ENCODE data around the gene GBP6.

GBP6 gene

DNA sequence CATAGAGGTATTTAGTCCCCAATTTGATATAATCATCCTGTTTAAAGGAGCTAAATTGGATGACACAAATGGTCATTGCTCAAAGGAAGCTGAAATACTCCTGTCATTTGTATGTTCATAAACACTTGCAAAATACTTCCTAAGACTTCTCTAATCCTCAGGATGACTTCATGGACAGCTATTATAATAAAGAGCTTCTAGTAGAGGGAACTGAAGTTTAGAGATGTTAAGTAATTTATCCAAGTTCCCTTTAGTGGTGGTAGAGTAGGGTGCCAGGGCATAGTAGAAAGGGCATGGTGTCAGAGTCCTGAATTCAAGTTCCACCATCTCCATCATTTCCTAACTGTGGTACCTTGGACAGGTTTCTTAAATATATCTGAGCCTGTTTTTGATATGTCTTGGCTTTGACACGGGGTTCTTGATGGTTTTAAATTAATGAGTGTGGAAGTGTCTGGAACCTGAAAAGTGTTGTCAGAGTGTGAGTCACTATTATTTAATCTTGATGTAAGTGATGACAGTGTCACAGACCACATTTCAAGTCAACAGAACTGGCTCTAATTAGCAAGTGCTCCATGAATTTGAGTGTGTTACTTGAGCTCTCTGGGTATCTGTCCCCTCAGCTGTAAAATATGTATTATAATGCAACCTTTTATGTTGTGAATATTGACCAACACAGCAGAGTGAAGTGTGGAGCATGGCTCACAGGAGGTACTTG lies 12.1 kb upstream of the GBP6 start:
- Histone ChIP-seq H3K9me3 (ENCODE audit: control insufficient read depth in 2 of 2, low read length in 2 of 2) (no peaks in the 10 kb centered on the region), H3K9ac (ENCODE audit: low read length in 2 of 2) (no peak overlapping the region), H3K4me1 (ENCODE audit: control insufficient read depth, insufficient read depth, low read length) (no peaks in the 10 kb centered on the region), H3K4me3 (ENCODE audit: low read length in 2 of 2) (no peak overlapping the region), H3K27ac (ENCODE audit: low read length) (no peak overlapping the region), H3K27me3 (ENCODE audit: control insufficient read depth in 1 of 2, insufficient read depth in 2 of 2, low read length in 2 of 2) (no peaks in the 10 kb centered on the region), H3K36me3 (ENCODE audit: control insufficient read depth in 2 of 2, insufficient read depth in 2 of 2, low read length in 2 of 2) (no peaks in the 10 kb centered on the region)

- H3K27ac ChIP-seq (ENCODE audit: low read length): no peak overlapping the region
- H3K4me3 ChIP-seq (ENCODE audit: low read length in 2 of 2): no peak overlapping the region
- H3K9me3 ChIP-seq (ENCODE audit: control insufficient read depth in 2 of 2, low read length in 2 of 2): no peaks in the 10 kb centered on the region
- no peaks in the 10 kb centered on the region for H3K27me3 ChIP-seq (ENCODE audit: control insufficient read depth in 1 of 2, insufficient read depth in 2 of 2, low read length in 2 of 2)
- H3K9ac ChIP-seq (ENCODE audit: low read length in 2 of 2): no peak overlapping the region
- no peaks in the 10 kb centered on the region for H3K4me1 ChIP-seq (ENCODE audit: control insufficient read depth, insufficient read depth, low read length)
- no peaks in the 10 kb centered on the region for H3K36me3 ChIP-seq (ENCODE audit: control insufficient read depth in 2 of 2, insufficient read depth in 2 of 2, low read length in 2 of 2)
Measured at GRCh38 chr1:89352421-89352820, 11.4 kb upstream of the GBP6 start.

- Histone ChIP-seq H3K36me3 (ENCODE audit: control insufficient read depth in 2 of 2, insufficient read depth in 2 of 2, low read length in 2 of 2) (no peaks in the 10 kb centered on the region), H3K27me3 (ENCODE audit: control insufficient read depth in 1 of 2, insufficient read depth in 2 of 2, low read length in 2 of 2) (no peaks in the 10 kb centered on the region), H3K27ac (ENCODE audit: low read length) (no peak overlapping the region), H3K9ac (ENCODE audit: low read length in 2 of 2) (no peak overlapping the region), H3K9me3 (ENCODE audit: control insufficient read depth in 2 of 2, low read length in 2 of 2) (no peaks in the 10 kb centered on the region), H3K4me1 (ENCODE audit: control insufficient read depth, insufficient read depth, low read length) (no peaks in the 10 kb centered on the region), H3K4me3 (ENCODE audit: low read length in 2 of 2) (no peak overlapping the region)
Measured at GRCh38 chr1:89354205-89354604, 9.7 kb upstream of the GBP6 start.

GRCh38 chr1:89355056-89355455 lies 8.8 kb upstream of the GBP6 start:
- no peaks in the 10 kb centered on the region for H3K27me3 ChIP-seq (ENCODE audit: control insufficient read depth in 1 of 2, insufficient read depth in 2 of 2, low read length in 2 of 2)
- no peaks in the 10 kb centered on the region for H3K36me3 ChIP-seq (ENCODE audit: control insufficient read depth in 2 of 2, insufficient read depth in 2 of 2, low read length in 2 of 2)
- H3K9me3 ChIP-seq (ENCODE audit: control insufficient read depth in 2 of 2, low read length in 2 of 2): no peaks in the 10 kb centered on the region
- no peak overlapping the region for H3K4me3 ChIP-seq (ENCODE audit: low read length in 2 of 2)
- H3K27ac ChIP-seq (ENCODE audit: low read length): no peak overlapping the region
- no peak overlapping the region for H3K9ac ChIP-seq (ENCODE audit: low read length in 2 of 2)
- no peaks in the 10 kb centered on the region for H3K4me1 ChIP-seq (ENCODE audit: control insufficient read depth, insufficient read depth, low read length)

DNA sequence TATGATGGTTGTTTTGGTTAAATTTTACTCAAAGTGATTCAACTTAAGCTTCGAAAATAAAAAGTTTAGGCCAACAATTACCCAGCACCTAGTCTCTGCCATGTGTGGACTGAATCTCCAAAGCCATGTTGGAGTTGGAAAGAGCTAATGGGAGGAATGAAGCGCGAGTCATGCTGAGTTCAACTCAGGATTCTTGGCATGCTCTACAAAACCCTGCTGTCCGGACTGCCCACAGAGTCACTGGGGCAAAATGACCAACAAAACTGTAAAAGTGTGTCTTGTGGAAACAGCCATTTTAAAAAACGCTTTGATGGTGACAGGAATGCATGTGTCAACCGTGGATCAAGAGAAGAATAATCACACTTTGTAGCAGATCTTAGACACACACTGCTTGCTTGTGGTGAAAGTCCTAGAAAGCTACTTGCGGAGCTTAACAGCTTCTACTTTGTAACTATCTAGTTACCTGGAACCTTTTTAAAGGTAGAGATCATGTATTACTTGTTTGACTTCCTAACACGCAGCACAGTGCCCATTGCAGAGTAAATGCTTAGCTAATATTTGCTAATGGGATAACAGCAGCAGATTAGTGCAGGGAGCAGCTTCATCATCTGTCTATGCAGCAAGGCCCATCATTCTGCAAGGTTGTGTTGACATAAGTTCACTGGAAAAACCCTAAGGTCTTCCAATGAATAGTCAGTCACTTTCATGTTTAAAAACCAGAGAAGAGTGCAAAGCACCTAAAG lies 7.0 kb upstream of the GBP6 start:
- Histone ChIP-seq H3K9ac (ENCODE audit: low read length in 2 of 2) (no peak overlapping the region), H3K36me3 (ENCODE audit: control insufficient read depth in 2 of 2, insufficient read depth in 2 of 2, low read length in 2 of 2) (no peaks in the 10 kb centered on the region), H3K27me3 (ENCODE audit: control insufficient read depth in 1 of 2, insufficient read depth in 2 of 2, low read length in 2 of 2) (no peaks in the 10 kb centered on the region), H3K4me3 (ENCODE audit: low read length in 2 of 2) (no peak overlapping the region), H3K9me3 (ENCODE audit: control insufficient read depth in 2 of 2, low read length in 2 of 2) (no peaks in the 10 kb centered on the region), H3K4me1 (ENCODE audit: control insufficient read depth, insufficient read depth, low read length) (no peaks in the 10 kb centered on the region), H3K27ac (ENCODE audit: low read length) (no peak overlapping the region)

- Histone ChIP-seq H3K36me3 (ENCODE audit: control insufficient read depth in 2 of 2, insufficient read depth in 2 of 2, low read length in 2 of 2) (no peaks in the 10 kb centered on the region), H3K4me3 (ENCODE audit: low read length in 2 of 2) (no peak overlapping the region), H3K9ac (ENCODE audit: low read length in 2 of 2) (no peak overlapping the region)
Measured at GRCh38 chr1:89358287-89358893, 5.5 kb upstream of the GBP6 start.

GRCh38 chr1:89360716-89361115 lies 3.1 kb upstream of the GBP6 start:
- Histone ChIP-seq H3K4me3 (ENCODE audit: low read length in 2 of 2) (no peak overlapping the region), H3K36me3 (ENCODE audit: control insufficient read depth in 2 of 2, insufficient read depth in 2 of 2, low read length in 2 of 2) (no peaks in the 10 kb centered on the region), H3K27ac (ENCODE audit: low read length) (no peak overlapping the region), H3K9ac (ENCODE audit: low read length in 2 of 2) (no peak overlapping the region), H3K4me1 (ENCODE audit: control insufficient read depth, insufficient read depth, low read length) (no peaks in the 10 kb centered on the region), H3K9me3 (ENCODE audit: control insufficient read depth in 2 of 2, low read length in 2 of 2) (no peaks in the 10 kb centered on the region), H3K27me3 (ENCODE audit: control insufficient read depth in 1 of 2, insufficient read depth in 2 of 2, low read length in 2 of 2) (no peaks in the 10 kb centered on the region)

More at GRCh38 chr1:89358287-89358893, 5.5 kb upstream of the GBP6 start:
- Histone ChIP-seq H3K27ac (ENCODE audit: low read length) (no peak overlapping the region), H3K9me3 (ENCODE audit: control insufficient read depth in 2 of 2, low read length in 2 of 2) (no peaks in the 10 kb centered on the region), H3K27me3 (ENCODE audit: control insufficient read depth in 1 of 2, insufficient read depth in 2 of 2, low read length in 2 of 2) (no peaks in the 10 kb centered on the region), H3K4me1 (ENCODE audit: control insufficient read depth, insufficient read depth, low read length) (no peaks in the 10 kb centered on the region)

- H3K9me3 ChIP-seq (ENCODE audit: control insufficient read depth in 2 of 2, low read length in 2 of 2): no peaks in the 10 kb centered on the region
- no peaks in the 10 kb centered on the region for H3K36me3 ChIP-seq (ENCODE audit: control insufficient read depth in 2 of 2, insufficient read depth in 2 of 2, low read length in 2 of 2)
- no peaks in the 10 kb centered on the region for H3K4me1 ChIP-seq (ENCODE audit: control insufficient read depth, insufficient read depth, low read length)
- H3K9ac ChIP-seq (ENCODE audit: low read length in 2 of 2): no peak overlapping the region
- no peaks in the 10 kb centered on the region for H3K27me3 ChIP-seq (ENCODE audit: control insufficient read depth in 1 of 2, insufficient read depth in 2 of 2, low read length in 2 of 2)
- no peak overlapping the region for H3K4me3 ChIP-seq (ENCODE audit: low read length in 2 of 2)
- no peak overlapping the region for H3K27ac ChIP-seq (ENCODE audit: low read length)
Measured at GRCh38 chr1:89361681-89362080, 2.2 kb upstream of the GBP6 start.

GRCh38 chr1:89363196-89363595 lies 663 bp upstream of the GBP6 start:
- no peaks in the 10 kb centered on the region for H3K27me3 ChIP-seq (ENCODE audit: control insufficient read depth in 1 of 2, insufficient read depth in 2 of 2, low read length in 2 of 2)
- H3K27ac ChIP-seq (ENCODE audit: low read length): no peak overlapping the region
- no peaks in the 10 kb centered on the region for H3K9me3 ChIP-seq (ENCODE audit: control insufficient read depth in 2 of 2, low read length in 2 of 2)
- H3K9ac ChIP-seq (ENCODE audit: low read length in 2 of 2): no peak overlapping the region
- H3K36me3 ChIP-seq (ENCODE audit: control insufficient read depth in 2 of 2, insufficient read depth in 2 of 2, low read length in 2 of 2): no peaks in the 10 kb centered on the region
- no peaks in the 10 kb centered on the region for H3K4me1 ChIP-seq (ENCODE audit: control insufficient read depth, insufficient read depth, low read length)
- no peak overlapping the region for H3K4me3 ChIP-seq (ENCODE audit: low read length in 2 of 2)

DNA sequence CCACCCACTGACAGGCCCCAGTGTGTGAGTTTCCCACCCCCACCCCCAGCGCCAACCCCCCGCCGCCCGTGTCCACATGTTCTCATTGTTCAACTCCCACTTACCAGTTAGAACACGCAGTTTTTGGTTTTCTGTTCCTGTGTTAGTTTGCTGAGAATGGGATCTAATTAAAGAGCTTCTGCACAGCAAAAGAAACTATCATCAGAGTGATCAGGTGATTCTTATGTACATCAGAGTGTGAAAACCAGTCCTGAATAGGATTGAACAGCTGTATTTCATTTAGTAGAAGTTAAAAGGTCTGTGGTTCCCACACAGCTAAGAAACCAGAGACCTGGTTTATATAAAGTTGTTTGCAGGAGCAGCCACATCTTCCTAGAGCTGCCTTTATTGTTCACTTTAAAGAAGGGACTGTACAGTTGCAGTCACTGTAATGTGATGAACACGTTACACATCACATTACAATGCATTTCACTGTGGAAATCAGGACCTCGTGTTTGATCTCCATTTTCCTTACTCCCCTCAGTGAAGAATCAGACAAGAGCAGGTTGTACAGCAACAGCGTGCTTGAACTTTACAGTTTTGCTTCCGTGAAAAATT lies 1.2 kb downstream of the GBP6 start:
- Histone ChIP-seq H3K9me3 (ENCODE audit: control insufficient read depth in 2 of 2, low read length in 2 of 2) (no peaks in the 10 kb centered on the region), H3K27me3 (ENCODE audit: control insufficient read depth in 1 of 2, insufficient read depth in 2 of 2, low read length in 2 of 2) (no peaks in the 10 kb centered on the region), H3K9ac (ENCODE audit: low read length in 2 of 2) (no peak overlapping the region), H3K4me1 (ENCODE audit: control insufficient read depth, insufficient read depth, low read length) (no peaks in the 10 kb centered on the region), H3K4me3 (ENCODE audit: low read length in 2 of 2) (no peak overlapping the region), H3K27ac (ENCODE audit: low read length) (no peak overlapping the region), H3K36me3 (ENCODE audit: control insufficient read depth in 2 of 2, insufficient read depth in 2 of 2, low read length in 2 of 2) (no peaks in the 10 kb centered on the region)

All from stomach smooth muscle (tissue), 2 donors.